PC-9 (cell line): ENCODE results near the gene DPYSL5.

Experiments
- EZH2 ChIP-seq: fragments of 200-600 bp; sonication (generic); IDR thresholded peaks from 2 replicates; pipeline ENCODE4 v1.8.0; 2017; ENCODE audit warnings: antibody characterized with exemption, low read depth
- TF ChIP-seq, protein P1 (sequence below): fragments of 200-600 bp; sonication (generic); conservative IDR thresholded peaks from 2 replicates; pipeline ENCODE4 v1.6.1; 2017; ENCODE audit warnings: mixed run types, antibody characterized with exemption, mild to moderate bottlenecking, moderate library complexity

DNA sequence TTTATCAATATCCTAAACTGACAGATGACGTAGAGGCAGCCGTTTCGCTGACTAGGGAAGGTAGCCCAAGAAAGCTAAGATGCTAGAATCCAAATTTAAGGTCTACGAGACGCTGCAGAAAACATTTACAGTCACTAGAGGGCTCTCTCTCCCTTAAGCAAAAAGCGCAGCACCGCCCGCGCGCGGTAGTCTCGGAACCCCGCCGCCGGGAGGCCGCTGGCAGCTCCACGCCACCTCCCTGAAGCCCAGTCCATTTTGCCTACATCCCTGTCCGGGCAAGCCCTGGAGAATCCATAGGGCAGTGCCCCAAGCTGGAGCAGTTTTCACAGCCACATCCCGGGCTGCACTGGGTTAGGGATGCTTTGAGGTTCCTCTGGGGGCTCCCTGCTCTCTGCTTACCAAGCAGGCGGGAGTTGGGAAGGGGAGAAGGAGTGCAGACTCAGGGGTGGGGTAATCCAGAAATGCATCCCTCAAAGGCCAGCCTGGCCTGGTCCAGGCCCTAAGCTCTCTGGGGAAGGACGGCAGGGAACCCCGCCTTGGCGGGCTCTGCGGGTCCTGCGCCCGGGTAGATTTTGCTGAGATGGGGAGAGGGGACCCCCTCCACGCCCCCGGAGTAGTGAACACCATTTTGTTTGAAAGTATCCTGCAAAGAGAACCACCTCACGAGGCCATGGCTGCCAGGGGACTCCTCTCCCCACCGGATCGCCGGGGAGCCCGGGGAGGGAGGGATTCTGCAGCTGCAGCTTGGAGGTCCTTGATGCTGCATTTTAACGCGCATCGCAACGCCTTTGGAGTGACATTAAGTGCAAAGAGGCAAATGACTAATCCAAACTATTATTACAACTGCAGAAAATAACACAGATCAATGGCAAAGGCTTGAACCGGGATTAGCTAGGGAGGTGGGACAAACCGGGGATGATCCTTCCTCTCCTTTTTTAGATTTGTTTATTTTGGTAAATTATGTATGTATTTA lies 1.3 kb upstream of the DPYSL5 start:
- TF ChIP-seq, protein P1, sequence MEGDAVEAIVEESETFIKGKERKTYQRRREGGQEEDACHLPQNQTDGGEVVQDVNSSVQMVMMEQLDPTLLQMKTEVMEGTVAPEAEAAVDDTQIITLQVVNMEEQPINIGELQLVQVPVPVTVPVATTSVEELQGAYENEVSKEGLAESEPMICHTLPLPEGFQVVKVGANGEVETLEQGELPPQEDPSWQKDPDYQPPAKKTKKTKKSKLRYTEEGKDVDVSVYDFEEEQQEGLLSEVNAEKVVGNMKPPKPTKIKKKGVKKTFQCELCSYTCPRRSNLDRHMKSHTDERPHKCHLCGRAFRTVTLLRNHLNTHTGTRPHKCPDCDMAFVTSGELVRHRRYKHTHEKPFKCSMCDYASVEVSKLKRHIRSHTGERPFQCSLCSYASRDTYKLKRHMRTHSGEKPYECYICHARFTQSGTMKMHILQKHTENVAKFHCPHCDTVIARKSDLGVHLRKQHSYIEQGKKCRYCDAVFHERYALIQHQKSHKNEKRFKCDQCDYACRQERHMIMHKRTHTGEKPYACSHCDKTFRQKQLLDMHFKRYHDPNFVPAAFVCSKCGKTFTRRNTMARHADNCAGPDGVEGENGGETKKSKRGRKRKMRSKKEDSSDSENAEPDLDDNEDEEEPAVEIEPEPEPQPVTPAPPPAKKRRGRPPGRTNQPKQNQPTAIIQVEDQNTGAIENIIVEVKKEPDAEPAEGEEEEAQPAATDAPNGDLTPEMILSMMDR: peak; percentile 83
- TF ChIP-seq EZH2: no peak
